Neural cell (in vitro differentiated cells): ENCODE data around the gene DNER. TPM values are rescaled to one million over a fixed set of nuclear protein-coding genes. Genes with fewer than 3 reads are reported as not detected.

Experiments
- H2AFZ ChIP-seq: fragments of 200-600, 300-800 bp; sonication (generic), shearing (Covaris generic); 2 replicates; pipeline ENCODE4 v1.6.0; 2014; ENCODE audit warnings: low read depth, mild to moderate bottlenecking, antibody characterized with exemption, low read length, moderate library complexity
- H3F3A ChIP-seq: fragments of 200-600 bp; shearing (Covaris generic); 2 replicates; pipeline ENCODE4 v1.6.1; 2016; ENCODE audit warnings: mild to moderate bottlenecking, moderate library complexity, mixed read lengths, antibody characterized with exemption, low read length; ENCODE audit not compliant: insufficient read depth, poor library complexity, severe bottlenecking
- H3K27ac ChIP-seq: fragments of 200-600, 300-800 bp; sonication (generic), shearing (Covaris generic); 2 replicates; pipeline ENCODE4 v1.5.1; 2014; ENCODE audit warnings: mild to moderate bottlenecking, low read length, moderate library complexity
- H3K27me3 ChIP-seq: fragments of 300-800, 200-600 bp; sonication (generic), shearing (Covaris generic); 2 replicates; pipeline ENCODE4 v1.6.0; 2014; ENCODE audit warnings: mild to moderate bottlenecking, low read depth, low read length, moderate library complexity; ENCODE audit not compliant: insufficient read depth
- H3K36me3 ChIP-seq: fragments of 300-800, 200-600 bp; sonication (generic), shearing (Covaris generic); 2 replicates; pipeline ENCODE4 v1.5.1; 2014; ENCODE audit warnings: mild to moderate bottlenecking, antibody characterized with exemption, low read length, moderate library complexity; ENCODE audit not compliant: insufficient read depth
- H3K4me2 ChIP-seq: fragments of 300-800, 200-600 bp; sonication (generic), shearing (Covaris generic); 2 replicates; pipeline ENCODE4 v1.6.0; 2014; ENCODE audit warnings: mild to moderate bottlenecking, low read length
- H3K4me3 ChIP-seq: fragments of 300-800, 200-600 bp; sonication (generic), shearing (Covaris generic); 2 replicates; pipeline ENCODE4 v1.5.1; 2014; ENCODE audit warnings: mild to moderate bottlenecking, low read length, moderate library complexity
- H3K79me2 ChIP-seq: fragments of 200-600 bp; shearing (Covaris generic); replicated peaks from 2 replicates; pipeline ENCODE4 v1.6.0; 2014; ENCODE audit warnings: mild to moderate bottlenecking, low read length, moderate library complexity; ENCODE audit not compliant: insufficient read depth
- H3K9ac ChIP-seq: fragments of 300-800, 200-600 bp; sonication (generic), shearing (Covaris generic); 2 replicates; pipeline ENCODE4 v1.6.1; 2016; ENCODE audit warnings: mild to moderate bottlenecking, low read length, mixed read lengths
- H3K9me2 ChIP-seq: fragments of 200-600 bp; shearing (Covaris generic); 2 replicates; pipeline ENCODE4 v1.6.1; 2016; ENCODE audit warnings: mild to moderate bottlenecking, low read length, mixed read lengths; ENCODE audit not compliant: insufficient read depth
- H3K9me3 ChIP-seq: fragments of 200-600, 300-800 bp; sonication (generic), shearing (Covaris generic); 2 replicates; pipeline ENCODE4 v1.6.1; 2016; ENCODE audit warnings: mild to moderate bottlenecking, mixed run types, low read length, moderate library complexity, mixed read lengths
- H4K20me1 ChIP-seq: fragments of 200-600 bp; shearing (Covaris generic); 2 replicates; pipeline ENCODE4 v1.6.1; 2016; ENCODE audit warnings: mild to moderate bottlenecking, mixed run types; ENCODE audit not compliant: insufficient read depth
- EP300 ChIP-seq: fragments of 450-650 bp; conservative IDR thresholded peaks from 2 replicates; pipeline ENCODE4 v1.6.1; 2014; ENCODE audit warnings: antibody characterized with exemption, mild to moderate bottlenecking, moderate library complexity; ENCODE audit not compliant: poor library complexity, severe bottlenecking
- MXI1 ChIP-seq: fragments of 450-650 bp; conservative IDR thresholded peaks from 2 replicates; pipeline ENCODE4 v1.6.1; 2014; ENCODE audit warnings: antibody characterized with exemption, mild to moderate bottlenecking; ENCODE audit not compliant: poor library complexity, severe bottlenecking
- POLR2AphosphoS5 ChIP-seq: IDR thresholded peaks from 2 replicates; pipeline ENCODE4 v1.6.1; 2012
- RAD21 ChIP-seq: fragments of 450-650 bp; conservative IDR thresholded peaks from 2 replicates; pipeline ENCODE4 v1.6.1; 2014; ENCODE audit warnings: antibody characterized with exemption, mild to moderate bottlenecking, moderate library complexity
- REST ChIP-seq: IDR thresholded peaks from 2 replicates; pipeline ENCODE4 v1.6.1; 2012; ENCODE audit warnings: borderline replicate concordance
- SMC3 ChIP-seq: fragments of 450-650 bp; conservative IDR thresholded peaks from 2 replicates; pipeline ENCODE4 v1.6.1; 2014; ENCODE audit warnings: antibody characterized with exemption, mild to moderate bottlenecking, moderate library complexity; ENCODE audit not compliant: poor library complexity
- TAF1 ChIP-seq: IDR thresholded peaks from 2 replicates; pipeline ENCODE4 v1.6.1; 2012; ENCODE audit warnings: low read depth
- polyA plus RNA-seq: library from polyadenylated mRNA; depleted of rRNA; stranded (reverse); fragments of >200 nt; gene quantifications from 2 replicates; pipeline ENCODE4 v1.2.3, GENCODE V29; 2014
- TF ChIP-seq, protein P1 (sequence below): fragments of 450-650 bp; IDR thresholded peaks from 2 replicates; pipeline ENCODE4 v1.5.1; 2014; ENCODE audit warnings: antibody characterized with exemption, mild to moderate bottlenecking, moderate library complexity; ENCODE audit not compliant: poor library complexity, severe bottlenecking

Gene DNER
- polyA plus RNA-seq, 1 donor from 2014 or later = 310 TPM

DNA sequence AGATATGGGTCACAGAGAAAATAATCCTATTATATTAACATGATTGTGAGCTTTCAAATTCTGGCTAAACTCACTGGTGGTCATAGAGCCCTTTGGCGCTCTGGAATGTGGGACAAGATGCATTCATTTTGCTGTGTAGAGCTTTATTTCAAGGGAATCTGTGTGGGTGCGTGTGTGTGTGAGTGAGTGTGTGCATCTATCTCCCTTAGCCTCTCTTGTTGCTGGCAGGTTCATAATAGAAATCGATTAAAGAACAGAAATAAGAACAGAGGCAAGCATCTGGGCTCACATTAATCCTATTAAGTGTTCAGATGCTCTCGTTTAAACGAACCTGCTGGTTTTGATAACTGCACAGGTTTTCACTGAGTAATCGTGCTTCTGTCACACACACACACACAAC, 287.9 kb downstream of the DNER start:
- TF ChIP-seq SMC3 = no peak
- TF ChIP-seq POLR2AphosphoS5 = no peak
- H3F3A ChIP-seq = no peaks in the 10 kb centered on the region
- H3K9me2 ChIP-seq = no peaks in the 10 kb centered on the region
- H3K9ac ChIP-seq = no peak overlapping the region
- H4K20me1 ChIP-seq = no peaks in the 10 kb centered on the region
- H3K36me3 ChIP-seq = no peaks in the 10 kb centered on the region
- H3K27me3 ChIP-seq = no peaks in the 10 kb centered on the region
- no peak overlapping the region for H3K4me3 ChIP-seq
- no peak overlapping the region for H3K27ac ChIP-seq
- no peaks in the 10 kb centered on the region for H3K9me3 ChIP-seq
- H3K79me2 ChIP-seq = no peaks in the 10 kb centered on the region
- no peak overlapping the region for H2AFZ ChIP-seq
- H3K4me2 ChIP-seq = no peak overlapping the region

DNA sequence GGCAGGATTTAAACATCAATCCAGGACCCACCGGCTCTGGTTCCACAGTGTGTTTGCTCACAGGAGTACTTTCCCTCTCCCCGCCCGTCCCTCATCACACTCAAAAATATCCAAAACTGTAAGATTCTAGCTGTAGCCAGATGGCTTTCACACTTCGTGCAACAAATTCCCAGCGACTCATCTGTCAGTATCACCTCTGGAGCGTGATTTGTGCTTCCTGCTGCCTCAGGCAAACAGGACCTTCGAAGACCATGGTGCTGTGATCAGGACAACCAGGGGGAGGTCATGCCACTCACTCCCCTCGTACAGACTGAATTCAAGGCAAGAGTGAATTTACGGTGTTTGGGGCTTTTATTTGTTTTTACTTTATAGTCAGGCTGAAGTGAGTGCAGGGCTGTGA, 288.8 kb downstream of the DNER start:
- H3K9ac ChIP-seq = no peak overlapping the region
- H3K27ac ChIP-seq = no peak overlapping the region
- H3K36me3 ChIP-seq = no peaks in the 10 kb centered on the region

More for the DNA sequence above, 288.8 kb downstream of the DNER start:
- Histone ChIP-seq H3K9me2 (no peaks in the 10 kb centered on the region), H3K4me3 (no peak overlapping the region), H3K4me2 (no peak overlapping the region), H3K27me3 (no peaks in the 10 kb centered on the region), H3K9me3 (no peaks in the 10 kb centered on the region), H3K79me2 (no peaks in the 10 kb centered on the region), H2AFZ (no peak overlapping the region), H3F3A (no peaks in the 10 kb centered on the region), H4K20me1 (no peaks in the 10 kb centered on the region)
- no peak for TF ChIP-seq TAF1
- no peak for TF ChIP-seq REST
- no peak for TF ChIP-seq SMC3
- TF ChIP-seq RAD21 = no peak
- TF ChIP-seq, protein P1, sequence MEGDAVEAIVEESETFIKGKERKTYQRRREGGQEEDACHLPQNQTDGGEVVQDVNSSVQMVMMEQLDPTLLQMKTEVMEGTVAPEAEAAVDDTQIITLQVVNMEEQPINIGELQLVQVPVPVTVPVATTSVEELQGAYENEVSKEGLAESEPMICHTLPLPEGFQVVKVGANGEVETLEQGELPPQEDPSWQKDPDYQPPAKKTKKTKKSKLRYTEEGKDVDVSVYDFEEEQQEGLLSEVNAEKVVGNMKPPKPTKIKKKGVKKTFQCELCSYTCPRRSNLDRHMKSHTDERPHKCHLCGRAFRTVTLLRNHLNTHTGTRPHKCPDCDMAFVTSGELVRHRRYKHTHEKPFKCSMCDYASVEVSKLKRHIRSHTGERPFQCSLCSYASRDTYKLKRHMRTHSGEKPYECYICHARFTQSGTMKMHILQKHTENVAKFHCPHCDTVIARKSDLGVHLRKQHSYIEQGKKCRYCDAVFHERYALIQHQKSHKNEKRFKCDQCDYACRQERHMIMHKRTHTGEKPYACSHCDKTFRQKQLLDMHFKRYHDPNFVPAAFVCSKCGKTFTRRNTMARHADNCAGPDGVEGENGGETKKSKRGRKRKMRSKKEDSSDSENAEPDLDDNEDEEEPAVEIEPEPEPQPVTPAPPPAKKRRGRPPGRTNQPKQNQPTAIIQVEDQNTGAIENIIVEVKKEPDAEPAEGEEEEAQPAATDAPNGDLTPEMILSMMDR = no peak
- TF ChIP-seq MXI1 = no peak
- no peak for TF ChIP-seq EP300
- TF ChIP-seq POLR2AphosphoS5 = no peak
